Measurements from ENCODE around the gene IKZF4.

IKZF4 gene

DNA sequence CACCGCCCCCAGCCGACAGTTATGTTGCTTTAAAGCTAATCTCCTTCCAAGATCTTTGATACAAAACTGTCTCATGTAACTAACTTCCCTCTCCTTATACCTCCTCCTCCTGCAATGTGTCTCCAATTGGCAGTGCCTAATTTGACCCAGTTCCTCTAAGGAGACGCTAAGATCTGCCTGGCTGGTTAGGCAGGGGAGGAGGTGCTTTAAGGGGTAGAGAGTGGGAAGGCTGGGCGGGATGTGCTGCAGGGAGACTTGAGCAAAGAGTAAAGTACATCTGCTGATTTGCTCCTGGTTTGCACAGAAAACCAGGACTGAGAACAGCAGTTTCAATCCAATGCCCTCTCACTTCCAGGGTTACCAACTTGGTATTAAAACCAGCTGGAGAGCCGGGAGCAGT, 7.4 kb upstream of the IKZF4 start:
- Histone ChIP-seq H3K27me3 (ENCODE audit: insufficient read depth, poor library complexity, severe bottlenecking) (no peaks in the 10 kb centered on the region), H3K27ac (ENCODE audit: poor library complexity, severe bottlenecking) (no peak overlapping the region), H3K36me3 (ENCODE audit: low read depth) (0 out of 2 replicates have a peak, but pooled peaks cover 3% of the 10 kb centered on the region), H3K4me1 (ENCODE audit: insufficient read depth, poor library complexity, severe bottlenecking) (no peaks in the 10 kb centered on the region), H3K4me3 (ENCODE audit: severe bottlenecking) (no peak overlapping the region), H3K9me3 (ENCODE audit: severe bottlenecking) (no peaks in the 10 kb centered on the region)
- ATAC-seq (ENCODE audit: low read depth) (no peak), DNase-seq (ENCODE audit: low spot score) (no peak)
- TF ChIP-seq, protein P1, sequence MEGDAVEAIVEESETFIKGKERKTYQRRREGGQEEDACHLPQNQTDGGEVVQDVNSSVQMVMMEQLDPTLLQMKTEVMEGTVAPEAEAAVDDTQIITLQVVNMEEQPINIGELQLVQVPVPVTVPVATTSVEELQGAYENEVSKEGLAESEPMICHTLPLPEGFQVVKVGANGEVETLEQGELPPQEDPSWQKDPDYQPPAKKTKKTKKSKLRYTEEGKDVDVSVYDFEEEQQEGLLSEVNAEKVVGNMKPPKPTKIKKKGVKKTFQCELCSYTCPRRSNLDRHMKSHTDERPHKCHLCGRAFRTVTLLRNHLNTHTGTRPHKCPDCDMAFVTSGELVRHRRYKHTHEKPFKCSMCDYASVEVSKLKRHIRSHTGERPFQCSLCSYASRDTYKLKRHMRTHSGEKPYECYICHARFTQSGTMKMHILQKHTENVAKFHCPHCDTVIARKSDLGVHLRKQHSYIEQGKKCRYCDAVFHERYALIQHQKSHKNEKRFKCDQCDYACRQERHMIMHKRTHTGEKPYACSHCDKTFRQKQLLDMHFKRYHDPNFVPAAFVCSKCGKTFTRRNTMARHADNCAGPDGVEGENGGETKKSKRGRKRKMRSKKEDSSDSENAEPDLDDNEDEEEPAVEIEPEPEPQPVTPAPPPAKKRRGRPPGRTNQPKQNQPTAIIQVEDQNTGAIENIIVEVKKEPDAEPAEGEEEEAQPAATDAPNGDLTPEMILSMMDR (IDR thresholded peaks at IDR 0.05; ENCODE audit: poor library complexity, severe bottlenecking), result no peak

DNA sequence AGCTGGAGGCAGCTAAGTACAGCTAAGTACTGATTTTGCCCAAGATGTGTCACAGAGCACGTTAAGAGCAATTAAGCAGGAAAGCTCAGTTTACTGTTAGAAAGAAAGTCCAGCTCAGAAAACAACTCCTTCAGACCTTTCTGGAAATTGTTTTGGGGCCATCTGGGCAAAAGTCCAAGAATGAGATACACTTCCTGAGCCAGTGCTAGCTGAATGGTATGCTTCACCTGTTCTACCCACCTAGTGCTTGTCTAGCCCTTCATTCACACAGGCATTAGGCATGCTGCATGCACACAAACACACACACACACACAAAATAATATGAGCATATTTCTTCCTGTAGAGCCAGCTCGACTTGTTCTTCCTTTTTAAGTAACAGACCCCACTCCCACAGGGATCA, 6.6 kb upstream of the IKZF4 start:
- H3K27me3 ChIP-seq (ENCODE audit: insufficient read depth, poor library complexity, severe bottlenecking), result no peaks in the 10 kb centered on the region
- H3K27ac ChIP-seq (ENCODE audit: poor library complexity, severe bottlenecking), result no peak overlapping the region
- no peaks in the 10 kb centered on the region for H3K9me3 ChIP-seq (ENCODE audit: severe bottlenecking)
- DNase-seq (ENCODE audit: low spot score) (no peak), ATAC-seq (ENCODE audit: low read depth) (no peak)
- H3K36me3 ChIP-seq (ENCODE audit: low read depth), result 0 out of 2 replicates have a peak, but pooled peaks cover 3% of the 10 kb centered on the region
- TF ChIP-seq, protein P1 (IDR thresholded peaks at IDR 0.05; ENCODE audit: poor library complexity, severe bottlenecking), result no peak
- no peaks in the 10 kb centered on the region for H3K4me1 ChIP-seq (ENCODE audit: insufficient read depth, poor library complexity, severe bottlenecking)
- no peak overlapping the region for H3K4me3 ChIP-seq (ENCODE audit: severe bottlenecking)

DNA sequence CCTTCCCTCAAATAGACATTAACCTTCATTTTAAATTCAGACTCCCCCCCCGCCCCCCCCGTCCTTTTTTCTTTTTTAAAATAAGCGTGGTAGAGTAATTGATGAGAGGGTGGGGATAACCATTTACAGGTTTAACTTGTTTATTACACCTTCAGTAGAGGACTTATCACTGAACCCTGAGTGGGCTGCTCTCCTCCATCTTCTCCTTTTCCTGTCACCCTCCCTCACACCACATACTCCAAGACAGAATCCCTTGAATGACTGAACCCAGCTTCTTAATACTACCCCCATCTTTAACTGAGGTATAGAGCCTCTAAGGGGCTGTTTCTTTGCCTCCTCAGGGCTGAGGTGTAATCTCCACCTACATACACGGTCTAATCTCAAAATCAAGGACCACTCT, 3.7 kb upstream of the IKZF4 start:
- H3K4me1 ChIP-seq (ENCODE audit: insufficient read depth, poor library complexity, severe bottlenecking), result no peaks in the 10 kb centered on the region
- no peaks in the 10 kb centered on the region for H3K27me3 ChIP-seq (ENCODE audit: insufficient read depth, poor library complexity, severe bottlenecking)
- DNase-seq (ENCODE audit: low spot score) (no peak), ATAC-seq (ENCODE audit: low read depth) (no peak)
- 0 out of 2 replicates have a peak, but pooled peaks cover 3% of the 10 kb centered on the region for H3K36me3 ChIP-seq (ENCODE audit: low read depth)
- TF ChIP-seq, protein P1 (IDR thresholded peaks at IDR 0.05; ENCODE audit: poor library complexity, severe bottlenecking), result no peak
- no peaks in the 10 kb centered on the region for H3K9me3 ChIP-seq (ENCODE audit: severe bottlenecking)
- H3K27ac ChIP-seq (ENCODE audit: poor library complexity, severe bottlenecking), result no peak overlapping the region
- H3K4me3 ChIP-seq (ENCODE audit: severe bottlenecking), result no peak overlapping the region

DNA sequence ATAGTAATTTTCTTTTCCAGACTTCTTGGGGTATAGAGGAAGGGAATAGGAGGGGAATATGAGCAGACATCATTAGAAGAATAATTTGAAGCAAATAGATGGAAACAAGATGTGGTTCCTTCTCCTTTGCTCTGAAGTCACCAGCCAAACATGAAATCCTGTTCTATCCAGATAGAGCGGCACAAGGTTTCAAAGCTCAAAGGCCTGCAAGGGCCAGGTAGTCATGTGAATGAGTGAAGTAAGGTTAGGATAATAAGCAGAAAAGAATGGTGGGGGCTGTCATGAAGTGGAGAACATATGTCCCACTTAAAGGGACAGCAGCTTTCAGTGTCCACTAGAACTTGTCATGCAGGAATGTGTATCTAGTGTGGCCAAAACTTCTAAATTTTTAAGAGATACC, 2.5 kb upstream of the IKZF4 start:
- no peaks in the 10 kb centered on the region for H3K4me1 ChIP-seq (ENCODE audit: insufficient read depth, poor library complexity, severe bottlenecking)
- H3K36me3 ChIP-seq (ENCODE audit: low read depth), result 0 out of 2 replicates have a peak, but pooled peaks cover 3% of the 10 kb centered on the region
- TF ChIP-seq, protein P1 (IDR thresholded peaks at IDR 0.05; ENCODE audit: poor library complexity, severe bottlenecking), result no peak
- H3K4me3 ChIP-seq (ENCODE audit: severe bottlenecking), result no peak overlapping the region
- no peaks in the 10 kb centered on the region for H3K9me3 ChIP-seq (ENCODE audit: severe bottlenecking)
- no peaks in the 10 kb centered on the region for H3K27me3 ChIP-seq (ENCODE audit: insufficient read depth, poor library complexity, severe bottlenecking)
- ATAC-seq (ENCODE audit: low read depth) (no peak), DNase-seq (ENCODE audit: low spot score) (no peak)
- H3K27ac ChIP-seq (ENCODE audit: poor library complexity, severe bottlenecking), result no peak overlapping the region

DNA sequence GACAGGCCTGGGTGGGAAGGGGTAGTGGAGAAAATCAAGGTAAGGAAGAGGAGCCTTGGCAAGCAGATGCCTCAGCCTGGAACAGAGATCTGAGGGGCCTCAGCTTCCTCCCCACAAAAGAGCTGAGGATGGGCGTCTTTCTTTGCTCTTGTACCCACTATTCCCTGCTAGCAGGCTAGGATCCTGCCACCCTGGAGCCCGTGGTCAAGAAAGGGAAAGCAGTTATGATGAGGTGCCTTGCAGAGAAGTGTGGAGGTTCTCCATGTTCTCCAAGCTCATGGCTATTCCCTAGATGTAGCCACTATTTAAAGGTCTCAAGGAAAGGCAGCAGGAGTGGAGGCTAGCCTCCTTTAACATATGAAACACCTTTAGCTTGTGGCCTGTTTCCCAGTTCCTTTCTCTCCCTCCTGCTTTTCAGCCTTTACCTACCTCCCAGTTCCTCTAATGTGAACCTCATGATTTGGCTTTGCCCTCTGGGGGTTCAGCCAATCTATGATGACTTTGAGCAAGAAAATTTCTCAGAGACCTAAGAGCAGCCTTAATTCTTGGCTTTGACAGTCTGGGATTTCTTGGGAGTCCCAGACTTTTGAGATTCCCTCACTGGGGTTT, 1.1 kb downstream of the IKZF4 start:
- no peak overlapping the region for H3K27ac ChIP-seq (ENCODE audit: poor library complexity, severe bottlenecking)

More for the DNA sequence above, 1.1 kb downstream of the IKZF4 start:
- DNase-seq (ENCODE audit: low spot score) (no peak), ATAC-seq (ENCODE audit: low read depth) (no peak; the same call in 2 of the 3 replicates)
- peaks cover 3% of the 10 kb centered on the region; the same call in 1 of the 2 replicates for H3K36me3 ChIP-seq (ENCODE audit: low read depth)
- H3K9me3 ChIP-seq (ENCODE audit: severe bottlenecking), result no peaks in the 10 kb centered on the region
- TF ChIP-seq, protein P1 (IDR thresholded peaks at IDR 0.05; ENCODE audit: poor library complexity, severe bottlenecking), result no peak
- H3K4me3 ChIP-seq (ENCODE audit: severe bottlenecking), result no peak overlapping the region
- no peaks in the 10 kb centered on the region for H3K27me3 ChIP-seq (ENCODE audit: insufficient read depth, poor library complexity, severe bottlenecking)
- H3K4me1 ChIP-seq (ENCODE audit: insufficient read depth, poor library complexity, severe bottlenecking), result no peaks in the 10 kb centered on the region

Data from RWPE2 (cell line).